Activated T-cell treated with anti-CD3 and anti-CD28 coated beads for 4 hours (primary cell): ENCODE results near the gene NUP188.

Source experiments
- DNase-seq: peaks from one replicate; pipeline ENCODE4 v3.0.0-alpha.2; 2020

NUP188 gene, protein sequence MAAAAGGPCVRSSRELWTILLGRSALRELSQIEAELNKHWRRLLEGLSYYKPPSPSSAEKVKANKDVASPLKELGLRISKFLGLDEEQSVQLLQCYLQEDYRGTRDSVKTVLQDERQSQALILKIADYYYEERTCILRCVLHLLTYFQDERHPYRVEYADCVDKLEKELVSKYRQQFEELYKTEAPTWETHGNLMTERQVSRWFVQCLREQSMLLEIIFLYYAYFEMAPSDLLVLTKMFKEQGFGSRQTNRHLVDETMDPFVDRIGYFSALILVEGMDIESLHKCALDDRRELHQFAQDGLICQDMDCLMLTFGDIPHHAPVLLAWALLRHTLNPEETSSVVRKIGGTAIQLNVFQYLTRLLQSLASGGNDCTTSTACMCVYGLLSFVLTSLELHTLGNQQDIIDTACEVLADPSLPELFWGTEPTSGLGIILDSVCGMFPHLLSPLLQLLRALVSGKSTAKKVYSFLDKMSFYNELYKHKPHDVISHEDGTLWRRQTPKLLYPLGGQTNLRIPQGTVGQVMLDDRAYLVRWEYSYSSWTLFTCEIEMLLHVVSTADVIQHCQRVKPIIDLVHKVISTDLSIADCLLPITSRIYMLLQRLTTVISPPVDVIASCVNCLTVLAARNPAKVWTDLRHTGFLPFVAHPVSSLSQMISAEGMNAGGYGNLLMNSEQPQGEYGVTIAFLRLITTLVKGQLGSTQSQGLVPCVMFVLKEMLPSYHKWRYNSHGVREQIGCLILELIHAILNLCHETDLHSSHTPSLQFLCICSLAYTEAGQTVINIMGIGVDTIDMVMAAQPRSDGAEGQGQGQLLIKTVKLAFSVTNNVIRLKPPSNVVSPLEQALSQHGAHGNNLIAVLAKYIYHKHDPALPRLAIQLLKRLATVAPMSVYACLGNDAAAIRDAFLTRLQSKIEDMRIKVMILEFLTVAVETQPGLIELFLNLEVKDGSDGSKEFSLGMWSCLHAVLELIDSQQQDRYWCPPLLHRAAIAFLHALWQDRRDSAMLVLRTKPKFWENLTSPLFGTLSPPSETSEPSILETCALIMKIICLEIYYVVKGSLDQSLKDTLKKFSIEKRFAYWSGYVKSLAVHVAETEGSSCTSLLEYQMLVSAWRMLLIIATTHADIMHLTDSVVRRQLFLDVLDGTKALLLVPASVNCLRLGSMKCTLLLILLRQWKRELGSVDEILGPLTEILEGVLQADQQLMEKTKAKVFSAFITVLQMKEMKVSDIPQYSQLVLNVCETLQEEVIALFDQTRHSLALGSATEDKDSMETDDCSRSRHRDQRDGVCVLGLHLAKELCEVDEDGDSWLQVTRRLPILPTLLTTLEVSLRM (N-terminal part only)

DNA sequence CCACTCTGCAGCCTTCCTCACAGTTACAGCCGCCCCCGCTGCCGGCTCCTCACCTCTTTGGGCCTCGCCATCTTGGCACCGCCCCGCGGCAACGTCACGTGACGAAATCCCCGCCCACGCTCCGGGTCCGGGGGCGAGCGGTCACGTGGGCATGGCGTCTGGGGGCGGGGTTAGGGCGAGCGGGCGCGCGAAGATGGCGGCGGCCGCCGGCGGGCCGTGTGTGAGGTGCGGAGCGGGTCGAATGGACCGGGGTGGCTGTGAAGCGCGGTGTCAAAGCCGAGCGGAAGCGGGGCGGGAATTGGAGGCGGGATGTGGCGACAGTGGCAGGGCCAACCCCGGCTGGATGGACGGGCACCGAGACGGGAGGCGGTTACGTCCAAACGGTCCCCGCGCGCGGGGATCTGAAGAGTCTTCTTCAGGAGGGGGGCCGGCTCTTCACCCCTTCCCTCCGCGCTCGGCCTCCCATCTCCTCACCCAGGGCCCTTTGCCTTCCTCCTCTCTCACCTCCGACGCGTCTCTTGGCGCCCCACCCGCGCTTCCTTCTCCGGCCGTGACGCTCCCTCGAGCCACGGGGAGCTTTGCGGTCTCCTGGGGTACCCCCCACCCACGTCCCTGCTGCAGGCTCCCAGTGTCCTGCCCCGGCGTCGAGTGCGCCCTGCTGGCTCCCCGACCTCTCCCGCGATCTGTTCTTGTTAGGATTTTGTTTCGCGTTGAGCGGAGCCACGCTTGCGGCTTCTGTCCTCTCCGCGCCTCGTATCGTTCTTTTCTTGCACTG is at the start of gene NUP188, which contains the start of gene DOLK:
Gene NUP188 (plus strand): TSS at position 173 of the 775 bp plus-strand sequence. CDS start 21 bp downstream, at position 194.
Gene DOLK (minus strand): TSS at position 77 of the 775 bp plus-strand sequence. CDS start 300 bp downstream, outside the sequence.
- DNase-seq: peak; percentile 100

DNA sequence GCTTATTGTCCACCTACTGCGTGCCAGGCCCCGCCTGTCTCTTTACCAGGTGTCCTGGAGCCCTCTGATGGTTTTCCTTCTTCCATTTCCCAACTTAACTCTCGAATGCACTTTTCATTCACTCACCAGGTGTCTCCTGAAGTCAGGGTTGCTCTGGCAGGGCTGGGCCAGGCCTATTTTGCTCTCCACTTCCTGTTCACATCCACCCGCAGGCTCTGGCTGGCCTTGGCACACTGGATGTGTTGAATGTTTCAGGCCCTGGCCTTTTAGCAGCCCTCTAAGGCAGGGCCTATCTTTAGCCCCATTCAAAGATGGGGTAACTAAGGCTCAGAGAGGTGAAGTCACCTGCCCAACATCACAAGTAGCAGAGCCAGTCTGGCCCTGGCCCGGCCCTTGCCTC is 49.1 kb upstream of the NUP188 start:
- DNase-seq: no peak

DNA sequence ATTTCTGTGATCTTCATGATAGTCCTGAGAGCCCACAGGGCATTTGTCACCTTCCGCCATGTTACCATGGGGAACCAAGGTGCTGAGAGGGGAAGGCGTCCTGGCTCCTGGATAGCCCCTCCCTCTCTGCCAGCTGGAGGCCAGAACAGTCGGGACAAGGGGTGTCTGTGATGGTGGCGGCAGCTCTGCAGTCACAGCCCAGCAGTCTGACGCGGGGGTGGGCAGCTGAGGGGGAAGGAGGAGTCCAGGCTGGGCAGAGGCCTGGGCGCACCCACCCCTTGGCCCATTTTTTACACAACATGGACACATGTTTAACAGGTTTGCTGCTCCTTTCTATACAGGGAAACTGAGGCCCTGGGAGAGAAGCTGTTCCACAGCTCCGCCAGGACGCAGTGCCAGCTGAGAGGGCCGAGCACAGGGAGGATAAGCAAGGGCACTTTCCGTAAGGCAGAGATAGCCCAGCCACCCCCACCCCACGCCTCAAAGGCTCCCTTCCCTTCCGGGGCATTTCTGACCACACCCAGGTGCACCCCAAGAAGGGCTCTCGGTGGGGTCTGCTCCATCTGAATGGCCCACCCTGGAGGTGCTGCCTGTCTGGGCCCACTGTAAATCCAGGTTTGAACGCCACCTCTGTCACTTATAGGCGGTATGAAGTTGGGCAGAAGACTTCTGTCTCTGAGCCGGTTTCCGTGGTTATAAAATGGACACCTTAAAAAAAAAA is 48.5 kb upstream of the NUP188 start:
- no peak for DNase-seq

DNA sequence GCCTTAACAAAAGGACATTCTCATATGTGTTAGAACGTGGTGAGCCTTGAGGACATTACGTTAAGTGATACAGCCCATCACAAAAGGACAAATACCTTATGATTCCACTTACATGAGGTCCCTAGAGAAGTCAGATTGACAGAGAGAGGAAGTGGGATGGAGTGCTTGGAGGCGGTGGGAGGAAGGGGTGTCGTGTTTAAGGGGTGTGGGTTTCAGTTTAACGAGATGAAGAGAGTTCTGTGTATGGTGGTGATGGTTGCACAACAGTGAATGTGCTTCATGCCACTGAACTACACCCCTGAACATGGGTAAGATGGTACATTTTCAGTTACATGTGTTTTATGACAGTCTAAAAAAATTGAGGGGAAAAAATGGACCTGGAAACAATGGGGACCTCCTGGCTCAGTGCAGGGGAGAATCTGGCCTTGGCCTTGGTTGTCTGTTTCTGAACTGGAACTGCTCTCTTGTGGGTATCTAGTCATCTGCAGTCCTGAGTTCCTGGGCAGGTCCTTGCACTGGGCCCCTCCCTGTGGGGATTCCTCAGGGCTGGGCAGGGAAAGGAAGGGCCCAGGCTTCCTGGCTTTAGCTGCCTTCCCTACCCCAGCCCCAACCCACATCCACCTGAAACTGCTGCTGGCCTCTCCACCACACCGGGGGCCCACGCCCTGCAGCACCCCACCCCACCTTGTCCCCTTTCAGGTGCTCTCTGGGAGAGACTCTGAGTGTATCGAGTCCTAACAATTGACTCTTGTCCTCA is 47.8 kb upstream of the NUP188 start:
- DNase-seq: no peak

DNA sequence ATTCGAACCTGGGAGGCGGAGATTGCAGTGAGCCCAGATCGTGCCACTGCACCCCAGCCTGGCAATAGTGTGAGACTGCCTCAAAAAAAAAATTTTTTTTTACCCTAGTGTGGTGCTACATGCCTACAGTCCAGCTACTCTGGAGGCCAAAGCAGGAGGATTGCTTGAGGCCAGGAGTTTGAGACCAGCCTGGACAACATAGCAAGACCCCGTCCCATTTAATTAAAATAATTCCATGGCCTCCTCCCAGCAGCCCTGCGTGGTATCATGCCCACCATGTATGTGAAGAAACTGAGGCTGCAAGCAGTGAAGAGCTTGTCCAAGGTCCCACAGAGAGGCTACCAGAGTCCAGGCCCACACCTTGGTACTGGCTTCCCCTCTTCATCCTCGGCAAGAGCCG is 46.1 kb upstream of the NUP188 start:
- DNase-seq: no peak

DNA sequence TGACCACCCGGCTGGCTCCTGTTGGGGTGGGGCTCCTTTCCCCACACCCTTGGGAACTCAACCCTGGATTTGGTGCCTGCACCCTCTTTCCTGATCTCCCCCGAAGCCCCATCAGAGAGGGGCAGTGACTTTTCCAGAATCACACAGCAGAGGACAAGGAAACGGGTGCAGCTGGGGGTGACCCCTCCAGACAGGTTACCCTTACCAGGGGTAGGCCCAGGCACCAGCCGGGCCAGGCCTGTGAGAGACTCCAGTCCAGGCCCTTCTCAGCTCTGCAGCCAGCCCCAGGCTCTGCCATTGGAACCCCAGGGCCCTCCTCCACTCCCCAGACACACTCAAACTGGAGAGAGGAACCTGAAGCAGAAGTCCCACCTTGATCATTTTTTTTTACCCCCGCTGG is 45.7 kb upstream of the NUP188 start:
- DNase-seq: no peak

DNA sequence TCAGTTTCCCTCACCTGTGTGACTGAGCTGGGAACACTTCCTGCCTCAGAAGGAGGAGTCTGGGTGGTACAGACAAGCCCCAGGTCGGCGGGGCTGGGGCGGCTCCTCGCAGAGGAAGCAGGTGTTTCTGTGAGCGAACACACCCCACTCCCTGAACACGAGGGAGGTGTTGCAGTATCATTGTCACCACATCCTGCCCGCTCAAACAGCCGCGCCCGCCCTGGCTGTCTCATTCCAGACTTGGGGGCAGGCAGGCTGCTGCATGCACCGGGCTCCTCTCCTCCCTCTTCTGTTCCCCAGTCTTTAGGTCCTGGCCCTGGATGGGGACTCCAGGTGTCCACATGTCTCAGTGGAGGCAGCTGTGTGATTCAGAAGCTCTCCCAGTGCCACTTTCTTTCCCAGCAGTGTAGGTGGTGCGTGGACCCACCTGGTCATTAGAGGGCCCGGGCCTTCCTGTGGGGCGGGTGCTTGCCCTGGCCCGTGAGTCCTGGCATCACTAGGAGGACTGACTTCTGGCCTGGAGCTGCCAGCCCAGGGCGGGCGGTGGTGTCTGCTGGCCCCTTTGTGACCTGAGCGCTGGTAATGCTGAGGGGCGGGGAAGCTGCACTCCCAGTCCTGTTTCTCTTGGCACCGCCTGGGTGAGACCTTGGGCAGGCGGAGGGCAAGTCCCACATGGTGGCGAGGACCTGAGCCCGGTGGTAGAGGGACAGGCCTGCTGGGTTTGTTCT is 45.0 kb upstream of the NUP188 start:
- peak; percentile 76 for DNase-seq

DNA sequence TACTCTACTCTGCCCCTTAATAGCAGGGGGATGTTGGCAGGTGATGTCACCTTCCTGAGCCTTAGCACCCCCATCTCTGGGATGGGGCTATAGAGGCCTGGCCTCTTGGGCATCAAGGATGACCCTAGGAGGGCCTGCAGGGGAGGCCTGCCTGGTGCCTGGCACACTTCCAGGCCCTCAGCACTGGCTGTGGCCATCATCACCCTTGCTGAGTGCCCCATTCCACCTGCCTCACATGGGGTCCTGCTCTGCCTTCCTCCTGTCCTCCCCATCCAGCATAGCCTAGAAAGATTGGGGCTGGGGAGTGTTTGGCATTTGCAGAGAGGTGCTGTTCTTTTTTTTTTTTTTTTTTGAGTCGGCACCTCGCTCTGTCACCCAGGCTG is 44.4 kb upstream of the NUP188 start:
- DNase-seq: no peak

DNA sequence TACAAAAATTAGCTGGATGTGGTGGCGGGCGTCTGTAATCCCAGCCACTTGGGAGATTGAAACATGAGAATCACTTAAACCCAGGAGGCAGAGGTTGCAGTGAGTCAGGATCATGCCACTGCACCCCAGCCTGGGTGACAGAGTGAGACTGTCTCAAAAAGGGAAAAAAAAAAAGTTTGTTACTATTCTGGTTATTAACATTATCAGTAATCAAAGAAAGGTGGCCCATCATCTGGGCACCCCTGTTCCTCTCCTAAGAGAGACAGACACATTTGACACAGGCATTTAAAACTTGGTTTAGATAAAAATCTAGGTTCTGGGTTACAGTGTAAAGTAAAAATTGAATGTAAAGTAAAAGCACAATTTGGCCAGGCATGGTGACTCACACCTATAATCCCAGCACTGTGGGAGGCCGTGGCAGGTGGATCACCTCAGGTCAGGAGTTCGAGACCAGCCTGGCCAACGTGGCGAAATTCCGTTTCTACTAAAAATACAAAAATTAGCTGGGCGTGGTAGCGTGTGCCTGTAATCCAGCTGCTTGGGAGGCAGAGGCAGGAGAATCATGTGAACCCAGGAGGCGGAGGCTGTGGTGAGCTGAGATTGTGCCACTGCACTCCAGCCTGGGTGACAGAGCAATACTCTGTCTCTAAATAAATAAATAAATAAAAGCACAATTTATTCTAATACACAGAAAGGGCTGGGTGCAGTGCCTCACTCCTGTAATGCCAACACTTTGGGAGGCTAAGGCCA is 43.5 kb upstream of the NUP188 start:
- no peak for DNase-seq

DNA sequence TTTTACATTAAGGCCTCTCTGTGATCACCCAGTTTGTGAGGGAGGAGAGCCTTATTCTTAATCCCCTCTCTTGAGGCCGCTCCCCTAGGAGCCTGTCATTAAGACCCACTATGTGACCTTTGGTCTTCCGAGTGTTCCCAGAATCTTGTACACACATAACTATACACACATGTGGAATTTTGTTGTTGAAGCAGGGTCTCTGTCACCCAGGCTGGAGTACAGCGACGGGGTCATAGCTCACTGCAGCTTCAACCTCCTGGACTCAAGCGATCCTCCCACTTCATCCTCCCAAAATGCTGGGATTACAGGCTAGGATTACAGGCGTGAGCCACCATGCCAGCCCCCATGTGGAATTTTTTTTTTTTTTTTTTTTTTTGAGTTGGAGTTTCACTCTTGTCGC is 41.5 kb upstream of the NUP188 start:
- no peak for DNase-seq

DNA sequence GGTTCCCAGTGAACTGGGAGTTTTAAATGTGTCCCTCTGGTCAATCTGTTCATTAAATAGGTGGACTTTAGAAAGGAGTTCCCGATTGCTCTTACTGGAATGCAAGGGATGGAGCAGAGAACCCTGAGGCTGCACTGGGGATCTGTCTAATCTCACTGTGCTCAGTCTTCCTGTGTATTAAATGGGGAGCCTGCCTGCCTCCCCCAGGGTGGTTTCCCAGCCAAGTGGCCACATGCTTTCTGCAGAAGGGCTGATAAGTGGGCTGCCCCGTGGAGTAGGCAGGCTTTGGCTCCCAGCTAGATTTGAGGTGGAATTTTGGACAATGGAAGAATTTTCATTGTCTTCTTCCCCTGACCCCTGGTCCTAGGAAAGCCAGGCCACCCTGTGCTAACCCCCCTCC is 40.8 kb upstream of the NUP188 start:
- DNase-seq: no peak

DNA sequence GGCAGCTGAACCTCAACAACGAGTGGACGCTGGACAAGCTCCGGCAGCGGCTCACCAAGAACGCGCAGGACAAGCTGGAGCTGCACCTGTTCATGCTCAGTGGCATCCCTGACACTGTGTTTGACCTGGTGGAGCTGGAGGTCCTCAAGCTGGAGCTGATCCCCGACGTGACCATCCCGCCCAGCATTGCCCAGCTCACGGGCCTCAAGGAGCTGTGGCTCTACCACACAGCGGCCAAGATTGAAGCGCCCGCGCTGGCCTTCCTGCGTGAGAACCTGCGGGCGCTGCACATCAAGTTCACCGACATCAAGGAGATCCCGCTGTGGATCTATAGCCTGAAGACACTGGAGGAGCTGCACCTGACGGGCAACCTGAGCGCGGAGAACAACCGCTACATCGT is 39.1 kb upstream of the NUP188 start:
- DNase-seq: no peak

DNA sequence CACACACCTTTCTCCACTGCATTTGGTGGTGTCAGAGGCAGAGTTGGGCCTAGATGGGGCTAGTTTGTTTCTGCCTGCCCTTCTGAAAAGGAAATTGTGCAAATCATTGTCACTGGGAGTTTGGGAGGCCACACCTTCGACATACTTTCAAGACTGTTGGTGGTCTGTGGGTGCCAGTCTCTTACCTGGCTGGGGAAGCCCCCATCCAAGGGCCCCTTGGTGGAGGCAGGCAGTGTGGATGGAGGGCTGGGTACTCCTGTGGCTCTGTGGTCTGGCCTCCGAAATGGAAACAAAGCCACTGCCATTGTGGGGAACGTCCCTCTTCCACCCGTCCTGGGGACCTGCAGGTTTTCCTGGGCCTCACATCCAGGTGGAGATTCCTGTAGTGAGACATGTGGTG is 37.6 kb upstream of the NUP188 start:
- no peak for DNase-seq

DNA sequence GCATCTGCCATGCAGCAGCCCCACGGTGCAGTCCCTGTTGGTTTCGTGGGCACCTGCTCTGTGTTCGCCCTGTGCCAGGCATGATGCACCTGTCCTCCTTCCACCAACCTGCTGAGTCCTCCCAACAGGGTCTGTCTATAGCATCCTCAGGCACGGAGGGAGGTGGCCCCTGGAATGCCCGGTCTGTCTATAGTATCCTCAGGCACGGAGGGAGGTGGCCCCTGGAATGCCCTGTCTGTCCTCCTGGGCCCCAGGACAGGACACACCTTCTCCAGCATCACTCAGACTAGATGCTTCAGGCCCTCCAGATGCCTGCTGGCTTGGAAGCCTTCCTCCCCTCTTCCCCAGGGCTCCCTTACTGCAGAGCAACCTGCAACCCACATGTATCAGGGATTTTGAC is 36.6 kb upstream of the NUP188 start:
- no peak for DNase-seq

DNA sequence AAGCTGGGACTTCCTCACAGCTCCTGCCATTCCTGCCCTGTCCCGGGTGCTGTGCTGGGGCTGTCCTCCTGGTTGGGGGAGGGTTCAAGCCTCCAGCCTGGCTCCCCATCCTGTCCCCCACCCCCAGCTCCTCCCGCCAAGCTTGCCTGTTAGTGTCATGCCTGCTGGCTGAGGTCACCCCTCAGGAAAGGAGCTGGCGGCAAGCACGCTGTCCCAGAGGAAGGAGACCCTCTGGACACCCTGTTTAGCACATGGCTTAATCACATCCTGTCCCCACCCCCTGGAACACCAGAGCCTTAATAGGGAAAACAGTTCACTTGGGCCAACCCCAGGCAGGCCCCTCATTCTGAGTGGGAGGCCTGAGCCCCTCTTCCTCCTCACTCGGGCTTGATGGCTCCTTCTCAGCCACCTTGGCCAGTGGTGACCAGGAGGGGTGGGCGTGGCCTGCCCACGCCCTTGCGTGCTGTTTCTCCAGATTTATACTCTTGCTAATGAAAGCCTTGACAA is 35.9 kb upstream of the NUP188 start:
- DNase-seq: no peak

DNA sequence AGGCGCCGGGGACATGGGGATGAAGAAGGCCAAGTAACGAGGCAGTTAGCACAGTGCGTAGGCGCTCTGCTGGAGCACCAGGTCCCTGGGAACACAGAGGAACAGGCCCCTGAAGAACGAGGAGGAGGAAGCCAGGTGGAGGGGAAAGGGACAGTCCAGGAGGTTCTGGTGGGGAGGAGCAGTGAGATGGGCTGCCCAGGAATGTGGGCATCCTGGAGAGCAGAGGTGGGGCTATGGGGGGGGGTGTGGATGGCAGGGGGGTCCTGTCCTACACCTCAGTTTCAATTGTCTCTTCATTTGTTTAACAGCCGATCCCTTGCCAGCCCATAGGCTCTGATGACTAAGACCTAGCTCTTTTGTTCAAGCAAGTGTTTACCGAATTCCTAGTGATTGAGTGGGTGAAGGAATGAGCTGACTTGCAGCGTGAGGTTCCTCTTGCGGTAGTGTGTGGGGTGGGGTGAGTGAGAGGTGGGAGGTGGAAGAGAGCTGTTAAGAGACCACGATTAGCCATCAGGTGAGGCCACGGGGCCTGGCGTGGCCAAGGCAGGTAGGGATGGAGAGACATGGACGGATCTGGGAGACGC is 35.1 kb upstream of the NUP188 start:
- DNase-seq: no peak

DNA sequence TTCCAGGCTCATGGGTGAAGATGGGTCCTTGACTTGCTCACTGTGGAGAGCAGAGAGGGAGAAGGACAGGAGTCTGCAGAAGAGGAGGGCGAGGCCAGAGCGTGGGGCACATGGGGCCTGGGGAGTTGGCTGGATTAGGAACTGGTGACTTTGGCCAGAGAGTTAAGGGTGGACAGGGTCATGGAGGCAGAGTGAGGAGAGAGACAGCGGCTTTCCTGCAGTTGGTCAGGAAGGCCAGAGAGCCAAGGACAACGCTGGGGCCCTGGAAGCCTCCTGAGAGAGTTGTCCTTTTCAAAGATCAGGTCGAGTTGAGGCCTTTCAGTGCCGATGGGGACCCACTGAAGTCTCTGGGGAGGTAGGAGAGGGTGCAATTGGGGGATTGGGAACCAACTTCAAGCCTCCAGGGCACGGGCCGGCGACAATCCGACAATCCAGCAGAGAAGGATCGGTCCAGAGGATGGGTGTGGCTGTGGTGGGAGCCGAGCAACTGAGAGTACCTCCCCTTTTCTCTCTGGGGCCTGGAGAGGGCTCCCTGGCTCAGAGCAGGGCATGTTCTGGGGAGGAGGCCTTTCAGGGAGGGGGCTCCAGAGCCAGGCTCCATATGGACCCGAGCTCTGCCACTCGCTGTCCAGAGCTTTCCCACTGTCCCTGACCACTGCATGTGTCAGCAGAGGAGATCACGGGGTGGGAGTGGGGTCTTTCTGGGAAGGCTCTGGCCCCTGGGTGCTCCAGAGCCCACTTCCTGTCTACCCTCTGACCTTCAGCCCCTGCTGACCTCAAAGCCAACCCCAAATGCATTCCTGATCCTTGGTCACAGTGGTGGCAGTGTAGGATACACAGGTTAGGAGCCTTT is 34.2 kb upstream of the NUP188 start:
- no peak for DNase-seq
